ENCODE measurements around the gene SMIM43.

SMIM43 gene
- total RNA-seq, result 0 to 0.07 (median 0) reads per million in 18 experiments

GRCh38 chr4:121764702-121765367 is at the start of gene SMIM43:
Gene SMIM43 (minus strand): TSS chr4:121765164. CDS start chr4:121765105, 59 bp downstream.
- no peak for DNase-seq

GRCh38 chr4:121814756-121815155 is 49.8 kb upstream of the SMIM43 start:
- no peak for DNase-seq

GRCh38 chr4:121811122-121811521 is 46.2 kb upstream of the SMIM43 start:
- DNase-seq, result no peak

DNA sequence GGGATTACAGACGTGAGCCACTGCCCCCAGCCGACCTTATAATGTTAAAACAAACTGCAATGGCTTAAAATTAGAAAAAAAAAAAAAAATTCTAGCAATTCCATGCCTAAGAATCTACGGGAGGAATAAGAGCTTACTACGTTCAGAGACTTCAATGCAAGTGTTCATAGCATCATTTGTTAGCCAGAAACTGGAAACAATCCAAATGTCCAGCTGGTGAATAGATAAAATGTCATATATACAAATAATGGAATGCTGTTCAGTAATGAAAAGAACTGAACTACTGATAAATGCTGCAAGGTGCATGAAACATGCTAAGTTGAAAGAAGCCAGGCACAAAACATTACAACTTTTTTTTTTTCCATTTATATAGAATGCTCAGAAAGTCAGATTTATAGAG is 41.4 kb upstream of the SMIM43 start:
- DNase-seq, result no peak

GRCh38 chr4:121801715-121802075 is 36.7 kb upstream of the SMIM43 start:
- DNase-seq, result no peak

GRCh38 chr4:121800961-121801714 is 36.2 kb upstream of the SMIM43 start, which contains the start of gene EXOSC9:
Gene EXOSC9 (plus strand): TSS chr4:121801323. CDS start chr4:121801425, 102 bp downstream.
- peak; percentile 97 for DNase-seq

DNA sequence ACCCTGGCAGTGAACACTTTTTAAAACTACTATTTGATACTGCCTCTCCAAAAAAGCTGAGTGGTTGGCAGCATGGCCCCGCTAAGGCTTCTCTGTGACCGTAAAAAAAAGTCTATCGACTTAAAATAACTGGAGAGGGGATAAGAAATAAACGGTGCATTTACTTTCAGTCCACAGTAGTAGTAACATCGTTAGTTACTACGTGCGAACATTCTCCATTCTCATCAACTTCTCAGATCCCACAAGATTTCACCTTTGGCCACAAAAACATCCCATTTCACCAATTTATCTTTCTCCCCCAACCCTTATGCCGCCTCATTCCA is 35.6 kb upstream of the SMIM43 start:
- DNase-seq, result no peak

DNA sequence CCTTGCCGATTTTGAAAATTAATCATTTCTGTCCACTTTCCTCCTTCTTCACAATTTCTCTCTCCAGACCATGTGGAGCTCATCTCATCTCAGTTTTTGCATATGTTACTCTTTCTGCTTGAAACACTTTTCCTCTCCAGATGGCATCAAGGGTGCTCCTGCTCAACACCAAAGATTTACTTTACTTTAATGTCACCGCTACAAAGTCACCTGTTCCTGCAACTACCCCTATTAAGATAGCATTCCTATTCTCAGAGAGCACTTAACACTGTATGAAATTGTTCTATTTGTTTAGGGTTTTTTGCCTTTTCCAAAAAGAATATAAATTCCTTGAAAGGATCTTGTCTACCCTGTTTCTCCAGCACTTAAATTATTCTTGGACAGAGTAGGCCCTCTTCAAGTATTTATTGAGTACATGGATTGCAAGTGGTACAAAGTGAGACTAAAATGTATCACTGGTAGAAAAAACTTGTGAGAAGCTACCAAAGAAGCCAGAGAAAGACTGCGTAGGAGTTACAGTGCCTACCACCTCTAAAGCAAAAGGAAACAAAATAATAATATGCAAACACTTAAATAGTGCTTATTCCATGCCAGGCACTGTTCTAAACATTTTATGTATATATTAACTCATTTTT is 35.0 kb upstream of the SMIM43 start:
- no peak for DNase-seq

GRCh38 chr4:121799208-121799823 is 34.4 kb upstream of the SMIM43 start:
- DNase-seq, result peak; percentile 8 to 30

- DNase-seq, result no peak
Observed at GRCh38 chr4:121796283-121796682, 31.3 kb upstream of the SMIM43 start.

GRCh38 chr4:121794505-121795188 is 29.7 kb upstream of the SMIM43 start:
- DNase-seq, result no peak

DNA sequence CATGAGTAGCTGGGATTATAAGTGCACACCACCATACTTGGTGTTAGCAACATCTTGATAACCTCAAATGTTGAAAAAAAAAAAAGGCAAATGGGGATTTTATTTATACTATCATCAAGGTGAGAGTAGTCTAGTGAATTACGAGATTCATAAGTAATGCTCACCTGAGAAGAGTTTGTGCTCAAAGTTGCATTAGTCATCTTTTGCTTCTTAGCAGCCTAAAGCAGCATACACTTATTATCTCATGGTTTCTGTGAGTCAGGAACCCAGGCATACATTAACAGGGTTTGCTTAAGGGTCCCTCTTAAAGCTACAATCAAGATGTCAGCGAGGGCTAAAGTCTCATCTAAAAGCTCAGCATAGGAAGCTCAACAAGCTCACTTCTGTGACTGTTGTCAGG is 28.0 kb upstream of the SMIM43 start:
- no peak for DNase-seq

- DNase-seq, result no peak
Observed at GRCh38 chr4:121791481-121791880, 26.5 kb upstream of the SMIM43 start.

DNA sequence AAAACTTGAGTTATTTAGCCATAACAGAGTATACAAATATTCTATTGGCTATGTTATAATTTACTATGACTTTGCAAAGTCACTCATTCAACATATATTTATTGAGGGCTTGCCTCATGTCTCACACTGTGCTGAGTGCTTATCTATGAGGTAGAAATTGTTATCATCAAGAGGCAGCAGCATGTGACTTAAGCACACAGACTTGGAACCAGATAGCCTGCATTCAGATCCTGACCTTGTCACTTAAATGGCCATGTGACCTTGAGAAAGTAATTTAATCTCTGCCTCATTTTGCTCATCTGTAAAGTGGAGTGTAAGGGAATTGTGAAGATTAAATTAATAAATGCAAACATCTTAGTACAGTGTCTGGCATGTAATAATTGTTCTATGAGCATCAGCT is 26.0 kb upstream of the SMIM43 start:
- no peak for DNase-seq

DNA sequence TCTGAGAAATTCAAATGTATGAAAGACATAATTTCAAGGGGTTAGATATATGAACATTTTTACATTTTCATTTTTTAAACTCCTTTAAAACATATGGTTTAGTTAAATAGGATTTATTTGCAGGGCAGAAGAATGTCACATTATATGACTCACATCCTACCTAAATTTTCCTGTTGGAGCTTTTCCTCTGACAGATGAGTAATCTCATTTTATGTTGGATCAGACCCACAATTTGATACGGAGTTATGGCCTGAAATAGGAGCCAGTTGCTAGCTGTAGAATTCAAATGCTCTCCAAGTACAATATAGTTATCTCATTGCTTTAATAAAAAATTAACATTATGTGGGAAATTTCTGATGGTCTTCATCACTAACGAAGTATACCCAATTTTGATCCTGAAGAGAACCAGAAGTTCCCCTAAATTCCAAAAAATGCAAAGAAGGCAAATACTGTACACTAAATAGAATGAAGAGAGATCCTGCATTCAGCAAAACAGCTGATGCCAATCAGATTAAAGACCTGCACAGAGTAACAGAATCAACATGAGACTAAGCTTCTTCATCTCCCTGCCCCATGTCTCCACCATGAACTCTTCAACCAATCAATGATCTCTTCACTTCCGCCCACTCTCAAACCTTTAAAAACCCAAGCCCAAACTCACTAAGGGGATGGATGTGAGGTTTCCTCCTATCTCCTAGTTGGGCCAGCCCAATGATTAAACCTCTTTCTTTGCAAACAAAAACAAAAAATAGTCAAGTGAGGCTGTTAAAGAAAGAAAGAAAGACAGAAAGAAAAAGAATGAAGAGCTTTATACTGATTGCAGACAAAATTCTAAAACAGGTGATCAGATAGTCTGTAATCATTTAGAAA is 25.2 kb upstream of the SMIM43 start:
- DNase-seq, result no peak

- DNase-seq, result no peak
Observed at GRCh38 chr4:121789455-121789854, 24.5 kb upstream of the SMIM43 start.

- DNase-seq, result no peak
Observed at GRCh38 chr4:121788896-121789295, 23.9 kb upstream of the SMIM43 start.

DNA sequence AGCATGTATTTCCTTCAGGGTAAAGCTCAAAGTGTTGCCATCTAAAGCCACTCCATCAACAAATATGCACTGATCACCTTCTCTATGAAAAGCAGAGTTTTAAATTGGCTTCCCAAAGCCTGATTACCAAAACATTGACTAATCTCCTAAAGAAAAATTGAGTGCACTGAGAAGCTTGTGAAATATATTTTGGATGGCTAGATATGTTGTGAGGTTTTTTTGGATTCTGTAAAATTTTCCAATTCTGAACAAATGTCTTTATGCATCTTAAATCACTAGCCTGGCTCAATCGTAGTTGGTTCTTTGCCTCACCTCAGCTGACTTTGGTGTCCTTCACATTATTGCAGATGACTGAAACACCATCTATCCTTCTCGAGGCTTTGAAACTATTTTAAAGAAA is 21.3 kb upstream of the SMIM43 start:
- DNase-seq, result no peak

DNA sequence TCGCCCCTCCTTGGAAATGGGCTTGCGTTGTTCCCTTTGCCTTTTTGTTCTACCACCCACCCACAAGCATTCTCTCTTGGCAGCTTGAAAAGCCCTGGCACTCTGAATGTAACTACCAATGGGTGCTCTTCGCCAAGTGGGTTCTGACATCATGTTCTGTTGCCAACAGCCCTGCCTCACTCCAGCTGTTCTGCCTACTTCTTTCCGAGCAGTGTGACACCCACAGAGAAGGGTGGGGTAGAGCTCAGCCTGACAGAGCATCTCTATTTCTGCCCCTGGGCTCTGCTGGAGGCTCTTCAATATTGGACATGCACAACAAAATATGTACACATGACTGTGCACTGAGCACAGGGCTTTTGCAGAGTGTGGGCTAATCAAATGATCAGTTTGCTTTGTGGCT is 20.5 kb upstream of the SMIM43 start:
- DNase-seq, result no peak

GRCh38 chr4:121784975-121785374 is 20.0 kb upstream of the SMIM43 start:
- no peak for DNase-seq

DNA sequence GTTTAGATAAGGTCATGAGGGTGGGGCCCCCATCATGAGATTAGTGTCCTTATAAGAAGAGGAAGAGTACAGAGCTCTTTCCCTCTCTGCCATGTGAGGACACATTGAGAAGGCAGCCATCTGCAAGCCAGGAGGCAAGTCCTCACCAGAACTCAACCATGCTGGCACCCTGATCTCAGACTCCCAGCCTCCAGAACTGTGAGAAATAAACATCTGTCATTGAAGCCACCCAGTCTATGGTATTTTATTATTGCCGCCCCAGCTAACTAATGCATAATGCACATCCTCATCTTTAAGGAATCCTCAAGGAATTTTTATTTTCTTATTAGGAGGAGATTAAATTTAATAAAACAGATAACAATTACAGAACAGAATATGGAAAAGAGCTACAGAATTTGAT is 19.4 kb upstream of the SMIM43 start:
- no peak for DNase-seq

DNA sequence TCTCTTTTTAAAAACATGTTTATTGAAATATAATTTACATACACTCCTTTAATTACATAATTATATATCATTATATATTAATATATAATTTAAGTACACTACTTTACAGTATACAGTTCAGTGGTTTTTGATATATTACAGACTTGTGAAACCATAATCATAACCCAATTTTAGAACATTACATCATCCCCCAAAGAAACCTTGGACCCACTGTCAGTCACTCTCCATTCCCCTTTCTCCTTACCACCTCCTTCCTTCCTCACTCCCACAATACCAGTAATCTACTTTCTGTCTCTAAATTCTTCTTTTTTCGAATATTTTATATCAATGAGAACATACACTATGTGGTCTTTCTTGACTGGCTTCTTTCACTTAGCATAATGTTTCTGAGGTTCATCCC is 18.2 kb upstream of the SMIM43 start:
- DNase-seq, result peak in 1 of 2 donors; percentile 28
